Gastroesophageal sphincter (tissue), 4 donors: Measurements from ENCODE around the gene ECEL1. TPM values are rescaled to one million over a fixed set of nuclear protein-coding genes. Genes with fewer than 3 reads are reported as not detected.

Experiments
- ATAC-seq: fragments of 150-250 bp; one replicate; pipeline ENCODE4 v1.9.1; 2016; ENCODE audit warnings: mild to moderate bottlenecking, moderate library complexity
- H3K27ac ChIP-seq, 4 donors: fragments of 200-600 bp; sonication (generic) in 3 of 4; 1 replicate in 3 of 4; 2 replicates in 1 of 4; pipeline ENCODE4 v1.5.1; 2016 to 2019
- H3K27me3 ChIP-seq: fragments of 200-600 bp; sonication (generic); one replicate; pipeline ENCODE4 v1.5.1; 2019
- H3K36me3 ChIP-seq, 2 donors: fragments of 200-600 bp; sonication (generic); one replicate each; pipeline ENCODE4 v1.5.1; 2019; ENCODE audit warnings: control low read depth in 1 of 2
- H3K4me1 ChIP-seq, 3 donors: fragments of 200-600 bp; sonication (generic); 1 replicate in 2 of 3; 2 replicates in 1 of 3; pipeline ENCODE4 v1.5.1; 2016 to 2019; ENCODE audit warnings: control low read depth in 2 of 3
- H3K4me3 ChIP-seq, 2 donors: fragments of 200-600 bp; sonication (generic); one replicate each; pipeline ENCODE4 v1.5.1; 2019; ENCODE audit warnings: mild to moderate bottlenecking in 1 of 2, moderate library complexity in 1 of 2
- H3K9me3 ChIP-seq, 3 donors: fragments of 200-600 bp; sonication (generic); one replicate each; pipeline ENCODE4 v1.5.1; 2017 to 2019; ENCODE audit warnings: control low read depth in 2 of 3
- CTCF ChIP-seq, 4 experiments: fragments of 200-600 bp in 2 of 4; fragments of 450-650 bp in 2 of 4; sonication (generic) in 1 of 4; IDR thresholded peaks; one replicate each; pipeline ENCODE4 v1.5.1; 2017 to 2019; ENCODE audit warnings: antibody characterized with exemption in 4 of 4, mild to moderate bottlenecking in 2 of 4, moderate library complexity in 2 of 4
- EP300 ChIP-seq: sonication (generic); formaldehyde crosslinking; IDR thresholded peaks from one replicate; pipeline ENCODE4 v1.6.1; 2017; ENCODE audit warnings: antibody characterized with exemption, mild to moderate bottlenecking
- POLR2A ChIP-seq, 2 donors: fragments of 450-650 bp; IDR thresholded peaks; one replicate each; pipeline ENCODE4 v1.6.1; 2017; ENCODE audit warnings: antibody characterized with exemption in 2 of 2, mild to moderate bottlenecking in 2 of 2, moderate library complexity in 1 of 2
- POLR2AphosphoS5 ChIP-seq: sonication (generic); formaldehyde crosslinking; IDR thresholded peaks from one replicate; pipeline ENCODE4 v1.6.1; 2017; ENCODE audit warnings: antibody characterized with exemption
- WGBS, 2 donors: methylation state at CpG; one replicate each; pipeline ENCODE4 v1.1.5; 2018; ENCODE audit warnings: low coverage in 1 of 2; 5-methylcytosine and 5-hydroxymethylcytosine counted together
- total RNA-seq, 4 donors: library from RNA; depleted of rRNA; stranded (reverse); fragments of >200 nt; gene quantifications; one replicate each; pipeline ENCODE4 v1.1.0, GENCODE V29; 2016

ECEL1 gene
- total RNA-seq, 4 donors from 2014 or later = 1.1 to 1.4 TPM; not detected in 2

GRCh38 chr2:232438951-232439757 is 48.5 kb downstream of the ECEL1 start:
- 80% methylated on average over 1 of the region's 22 CpGs; no CpG with 5 or more reads in 1 of the 2 donors for WGBS, 2 donors
- Histone ChIP-seq H3K27me3 (peaks cover 13% of the 10 kb centered on the region), H3K4me1 (peaks cover 0 to 5% (median 0%) of the 10 kb centered on the region in 3 donors), H3K4me3 (no peak overlapping the region), H3K27ac (no peak overlapping the region), H3K9me3 (no peaks in the 10 kb centered on the region), H3K36me3 (no peaks in the 10 kb centered on the region)
- TF ChIP-seq EP300 (no peak), CTCF (IDR thresholded peaks at IDR 0.05) (peak in 3 of 4 experiments; percentile 25 to 55 (median 40)), POLR2AphosphoS5 (no peak)
- ATAC-seq = no peak

- H3K4me1 ChIP-seq = peaks cover 0 to 5% (median 0%) of the 10 kb centered on the region in 3 donors
- no peak for ATAC-seq
Measured at GRCh38 chr2:232438091-232438490, 49.5 kb downstream of the ECEL1 start.

GRCh38 chr2:232437195-232437571 is 50.5 kb downstream of the ECEL1 start:
- Histone ChIP-seq H3K9me3 (no peaks in the 10 kb centered on the region), H3K36me3 (no peaks in the 10 kb centered on the region), H3K4me3 (no peak overlapping the region), H3K4me1 (peaks cover 0 to 5% (median 0%) of the 10 kb centered on the region in 3 donors), H3K27me3 (peaks cover 13% of the 10 kb centered on the region), H3K27ac (no peak overlapping the region)
- WGBS, 2 donors = 73 to 85% methylated on average over 3 to 9 of the region's 12 CpGs
- ATAC-seq = no peak
- no peak for TF ChIP-seq POLR2A (IDR thresholded peaks at IDR 0.05)
- TF ChIP-seq POLR2AphosphoS5 = no peak
- TF ChIP-seq CTCF (IDR thresholded peaks at IDR 0.05) = no peak
- no peak for TF ChIP-seq EP300

More at GRCh38 chr2:232438091-232438490, 49.5 kb downstream of the ECEL1 start:
- TF ChIP-seq EP300 = no peak
- TF ChIP-seq POLR2AphosphoS5 = no peak
- TF ChIP-seq CTCF (IDR thresholded peaks at IDR 0.05) = no peak
- no peak for TF ChIP-seq POLR2A (IDR thresholded peaks at IDR 0.05)
- Histone ChIP-seq H3K27ac (no peak overlapping the region), H3K9me3 (no peaks in the 10 kb centered on the region), H3K27me3 (peaks cover 13% of the 10 kb centered on the region), H3K36me3 (no peaks in the 10 kb centered on the region), H3K4me3 (no peak overlapping the region)
- 77 to 80% methylated on average over 1 to 10 of the region's 12 CpGs for WGBS, 2 donors

GRCh38 chr2:232436381-232437194 is 51.0 kb downstream of the ECEL1 start:
- Histone ChIP-seq H3K4me1 (peaks cover 0 to 5% (median 0%) of the 10 kb centered on the region in 3 donors), H3K27me3 (peaks cover 13% of the 10 kb centered on the region), H3K27ac (no peak overlapping the region), H3K4me3 (no peak overlapping the region), H3K9me3 (no peaks in the 10 kb centered on the region), H3K36me3 (no peaks in the 10 kb centered on the region)
- no peak for ATAC-seq
- TF ChIP-seq EP300 = no peak
- WGBS, 2 donors = 77 to 83% methylated on average over 1 to 8 of the region's 15 CpGs

- no peaks in the 10 kb centered on the region for H3K9me3 ChIP-seq
- peaks cover 0 to 5% (median 0%) of the 10 kb centered on the region in 3 donors for H3K4me1 ChIP-seq
- no peak overlapping the region for H3K4me3 ChIP-seq
- TF ChIP-seq POLR2AphosphoS5 (no peak), CTCF (IDR thresholded peaks at IDR 0.05) (no peak), POLR2A (IDR thresholded peaks at IDR 0.05) (no peak), EP300 (no peak)
- 80% methylated on average over 7 of the region's 7 CpGs; no CpG with 5 or more reads in 1 of the 2 donors for WGBS, 2 donors
- H3K27ac ChIP-seq = no peak overlapping the region
- H3K27me3 ChIP-seq = peaks cover 13% of the 10 kb centered on the region
- ATAC-seq = no peak
- H3K36me3 ChIP-seq = no peaks in the 10 kb centered on the region
Measured at GRCh38 chr2:232435805-232436204, 51.8 kb downstream of the ECEL1 start.
